K562 (cell line): Measurements from ENCODE around the gene CCDC77. TPM values are rescaled to one million over a fixed set of nuclear protein-coding genes. Genes with fewer than 3 reads are reported as not detected.

ENCODE experiments used
- ATAC-seq: fragments of 200-7000 bp; cut with Tn5 transposase; 3 replicates; pipeline ENCODE4 v1.9.1; 2020; ENCODE audit warnings: moderate library complexity
- BruUV-seq: library from RNA; stranded (reverse); fragments of 400-500 nt; replicated peaks from 2 replicates; lab custom pipeline; 2021; lab: Mats Ljungman, UMichigan
- CTCF ChIA-PET: fragments of 300-600 bp; formaldehyde crosslinking; extraction: SDS; loops from one replicate; lab custom pipeline; 2021; ENCODE audit warnings: low intra/inter-chr PET ratio; lab: Yijun Ruan, JAX
- POLR2A ChIA-PET: fragments of 300-600, 350-650 bp; sonication (Branson Sonifier 250); formaldehyde crosslinking; extraction: SDS; loops from one replicate; lab custom pipeline; 2021; ENCODE audit warnings: antibody characterized with exemption, inconsistent platforms; lab: Yijun Ruan, JAX
- DNase-seq, 4 experiments: peaks; one replicate each; pipeline versions ENCODE4 v3.0.0 to v3.0.0-alpha.2; 2011 to 2018; ENCODE audit warnings: low spot score in 3 of 4, mixed read lengths in 3 of 4; ENCODE audit errors: extremely low read depth in 1 of 4
- FAIRE-seq: peaks from 2 replicates; lab custom pipeline; 2011; peaks lifted over from hg19 to GRCh38; lab: Jason Lieb, UNC
- H2AFZ ChIP-seq: 2 replicates; pipeline ENCODE4 v1.6.0; 2011; ENCODE audit warnings: low read depth, low read length, control low read depth, inconsistent platforms
- H3K27ac ChIP-seq: fragments of 200-600 bp; 3 replicates; pipeline ENCODE4 v1.8.0; 2011; ENCODE audit warnings: low read depth, mild to moderate bottlenecking, control low read depth, inconsistent platforms, low read length, moderate library complexity, mixed read lengths; ENCODE audit errors: extremely low read depth
- H3K27me3 ChIP-seq, 2 experiments: fragments of 300-600 bp in 1 of 2; 2 replicates in 1 of 2; 3 replicates in 1 of 2; pipeline versions ENCODE4 v1.6.0 to v1.8.0; 2011; ENCODE audit warnings: inconsistent platforms in 2 of 2, low read length in 2 of 2, mild to moderate bottlenecking in 1 of 2, mixed read lengths in 1 of 2, moderate library complexity in 1 of 2; ENCODE audit not compliant: control insufficient read depth in 2 of 2, insufficient read depth in 2 of 2
- H3K36me3 ChIP-seq: fragments of 300-600 bp; 3 replicates; pipeline ENCODE4 v1.8.0; 2011; ENCODE audit warnings: mild to moderate bottlenecking, low read length, inconsistent platforms; ENCODE audit not compliant: control insufficient read depth, insufficient read depth
- H3K4me1 ChIP-seq, 2 experiments: fragments of 200-600 bp in 1 of 2; replicated peaks in 1 of 2; 2 replicates in 1 of 2; 3 replicates in 1 of 2; pipeline versions ENCODE4 v1.5.1 to v1.8.0; 2011; ENCODE audit warnings: inconsistent platforms in 2 of 2, low read length in 2 of 2, mild to moderate bottlenecking in 1 of 2, mixed read lengths in 1 of 2, moderate library complexity in 1 of 2; ENCODE audit not compliant: control insufficient read depth in 2 of 2, insufficient read depth in 2 of 2
- H3K4me2 ChIP-seq: 2 replicates; pipeline ENCODE4 v1.6.1; 2011; ENCODE audit warnings: low read length, control low read depth, inconsistent platforms, mixed read lengths; ENCODE audit not compliant: insufficient read depth
- H3K4me3 ChIP-seq: fragments of 200-600 bp; sonication (generic), shearing (Covaris generic); 2 replicates; pipeline ENCODE4 v1.5.1; 2016; ENCODE audit warnings: control low read depth, inconsistent platforms
- H3K79me2 ChIP-seq: fragments of 200-600 bp; 3 replicates; pipeline ENCODE4 v1.8.0; 2011; ENCODE audit warnings: low read length, inconsistent platforms; ENCODE audit not compliant: control insufficient read depth, insufficient read depth
- H3K9ac ChIP-seq, 2 experiments: 2 replicates each; pipeline versions ENCODE4 v1.6.0 to v1.6.1; 2011; ENCODE audit warnings: low read depth in 2 of 2, low read length in 2 of 2, control low read depth in 1 of 2, inconsistent platforms in 1 of 2, mild to moderate bottlenecking in 1 of 2, mixed read lengths in 1 of 2; ENCODE audit not compliant: insufficient read depth in 1 of 2
- H3K9me1 ChIP-seq: one replicate; pipeline ENCODE4 v1.6.0; 2011; ENCODE audit warnings: inconsistent platforms, mild to moderate bottlenecking, low read length, moderate library complexity; ENCODE audit not compliant: control insufficient read depth, insufficient read depth
- H3K9me3 ChIP-seq: replicated peaks from 2 replicates; pipeline ENCODE4 v1.5.1; 2011; ENCODE audit warnings: low read depth, low read length, inconsistent platforms; ENCODE audit not compliant: control insufficient read depth, insufficient read depth
- H4K20me1 ChIP-seq: replicated peaks from 2 replicates; pipeline ENCODE4 v1.6.1; 2011; ENCODE audit warnings: low read length, inconsistent platforms, mixed read lengths; ENCODE audit not compliant: control insufficient read depth, insufficient read depth
- CEBPB ChIP-seq: fragments of 450-650 bp; IDR thresholded peaks from 2 replicates; pipeline ENCODE4 v1.6.1; 2016; ENCODE audit warnings: missing genetic modification characterization, missing compliant biosample characterization
- CEBPG ChIP-seq, 3 experiments: fragments of 200-800 bp in 1 of 3; sonication (Bioruptor generic) in 1 of 3; sonication (generic) in 1 of 3; formaldehyde crosslinking in 1 of 3; IDR thresholded peaks in 2 of 3; conservative IDR thresholded peaks in 1 of 3; 2 replicates each; pipeline versions ENCODE4 v1.6.1 to v1.8.0; 2016 to 2022; ENCODE audit warnings: missing compliant biosample characterization in 2 of 3, missing genetic modification characterization in 2 of 3, mild to moderate bottlenecking in 1 of 3, missing genetic modification reagents in 1 of 3
- GATA2 ChIP-seq: sonication (generic); formaldehyde crosslinking; IDR thresholded peaks from 2 replicates; pipeline ENCODE4 v1.4.0; 2020; ENCODE audit warnings: mild to moderate bottlenecking, missing genetic modification reagents
- RBM25 ChIP-seq: fragments of 200-400 bp; formaldehyde crosslinking; IDR thresholded peaks from 2 replicates; pipeline ENCODE4 v1.6.1; 2018; ENCODE audit warnings: low read length, low read depth, moderate library complexity; ENCODE audit not compliant: severe bottlenecking
- ZNF121 ChIP-seq: sonication (generic); formaldehyde crosslinking; conservative IDR thresholded peaks from 2 replicates; pipeline ENCODE4 v1.8.0; 2022; ENCODE audit warnings: missing genetic modification reagents
- ZNF316 ChIP-seq: fragments of 450-650 bp; IDR thresholded peaks from 2 replicates; pipeline ENCODE4 v1.6.1; 2016
- WGBS: fragments of 100-300 bp; shearing (Covaris generic); methylation state at CpG from one replicate; pipeline ENCODE4 v1.1.6; 2016; ENCODE audit warnings: low coverage, mixed read lengths; ENCODE audit not compliant: insufficient coverage; ENCODE audit errors: missing lambda C conversion rate; 5-methylcytosine and 5-hydroxymethylcytosine counted together
- in situ Hi-C: fragments of 300-500 bp; cut with MboI; formaldehyde crosslinking; loops from 4 replicates; pipeline ENCODE4 v1.15.0; 2018; ENCODE audit warnings: inconsistent platforms, mixed read lengths
- intact Hi-C: fragments of 100-400 bp; cut with micrococcal nuclease; formaldehyde crosslinking; loops from 2 replicates; pipeline ENCODE4 v1.14.2; 2022
- polyA plus RNA-seq, 8 experiments: library from polyadenylated mRNA; depleted of rRNA in 4 of 8; stranded (reverse) in 5 of 8; unstranded in 3 of 8; fragments of >200 nt; fragmentation: Nextera tagmentation in 2 of 8; fragmentation: Illumina TruSeq in 1 of 8; extraction: Ambion mirVana in 2 of 8; extraction: Trizol in 1 of 8; gene quantifications; 2 replicates each; pipeline versions ENCODE4 v1.2.1 to v1.2.3, GENCODE V29; 2011 to 2014; ENCODE audit warnings: inconsistent platforms in 1 of 8, missing spikeins in 1 of 8
- total RNA-seq, 7 experiments: library from RNA; depleted of rRNA in 6 of 7; stranded (reverse); fragments of >200 nt in 6 of 7; fragmentation: Illumina TruSeq in 2 of 7; extraction: Trizol in 2 of 7; gene quantifications; 2 replicates each; pipeline versions ENCODE4 v1.2.1 to v1.2.3, GENCODE V29; 2011 to 2021; ENCODE audit warnings: low replicate concordance in 1 of 7

The CCDC77 gene
- total and polyA plus RNA-seq, 9 of the 15 experiments (the other 6 are each of a cell fraction or from before 2014, with no cell fraction given) = 10.5 to 26.5 (median 17.8) TPM

DNA sequence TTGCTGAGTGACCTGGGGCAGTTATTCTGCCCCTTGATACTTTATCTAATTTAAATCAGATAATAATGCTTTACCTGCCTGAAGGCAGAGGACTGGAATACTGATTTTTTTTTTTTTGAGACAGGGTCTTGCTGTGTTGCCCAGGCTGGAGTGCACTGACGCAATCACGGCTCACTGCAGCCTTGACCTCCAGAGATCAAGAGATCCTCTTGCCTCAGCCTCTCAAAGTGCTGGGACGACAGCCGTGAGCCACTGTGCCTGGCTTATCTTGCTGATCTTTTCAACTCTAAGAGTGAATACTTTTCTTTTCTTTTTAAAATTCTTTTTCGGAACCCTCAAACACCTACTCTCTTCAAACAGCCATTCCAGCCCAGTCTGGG lies 57.6 kb downstream of the CCDC77 start:
- BruUV-seq = no TSS peak
- Histone ChIP-seq H3K9ac (no peak overlapping the region), H3K4me1 (peaks cover 0 to 16% of the 10 kb centered on the region in 2 experiments; a peak in 2 of 5 replicates), H2AFZ (no peak overlapping the region), H3K36me3 (no peaks in the 10 kb centered on the region), H3K4me2 (no peak overlapping the region), H3K27ac (no peak overlapping the region), H3K27me3 (peaks cover 12 to 28% of the 10 kb centered on the region in 2 experiments), H3K9me3 (no peaks in the 10 kb centered on the region), H3K79me2 (no peaks in the 10 kb centered on the region), H3K9me1 (no peaks in the 10 kb centered on the region), H4K20me1 (peaks cover 4% of the 10 kb centered on the region; the same call in 1 of the 2 replicates), H3K4me3 (no peak overlapping the region)
- intact Hi-C loops (no loop called here), in situ Hi-C loops (loop anchor here (5.0 kb wide), 1 partner anchor 83 kb away; no protein-coding TSS in a partner anchor)
- FAIRE-seq = no peak
- POLR2A ChIA-PET = no interaction called here
- DNase-seq = no peak
- TF ChIP-seq CEBPB (tag) (peak; percentile 19; the same call in 1 of the 2 replicates), ZNF316 (no peak), GATA2 (CRISPR knock-in tag) (0 out of 2 replicates have a peak, but pooled peaks have one; percentile 37), RBM25 (peak; percentile 26), ZNF121 (peak; percentile 80; the same call in 1 of the 2 replicates), CEBPG (CRISPR knock-in tag; IDR thresholded peaks at IDR 0.05) (no peak), CEBPG (tag; conservative IDR thresholded peaks at IDR 0.05 in 1 of 2, IDR thresholded peaks at IDR 0.05 in 1 of 2) (peak in 1 of 2 experiments; percentile 47; a peak in 2 of 4 replicates)
- ATAC-seq = no peak
- 0% methylated on average over 4 of the region's 5 CpGs for WGBS
- CTCF ChIA-PET = interaction anchor here (0.6 kb wide), 1 partner anchor 17 kb away, joined by 3 read pairs; no protein-coding TSS in a partner anchor
